GM15510 (cell line): Measurements from ENCODE around the gene AKR1D1.

Source experiments
- POLR2A ChIP-seq: IDR thresholded peaks from 3 replicates; pipeline ENCODE4 v1.6.1; 2011; ENCODE audit warnings: borderline replicate concordance; ENCODE audit not compliant: insufficient read length; ENCODE audit errors: extremely low read depth

Gene AKR1D1

DNA sequence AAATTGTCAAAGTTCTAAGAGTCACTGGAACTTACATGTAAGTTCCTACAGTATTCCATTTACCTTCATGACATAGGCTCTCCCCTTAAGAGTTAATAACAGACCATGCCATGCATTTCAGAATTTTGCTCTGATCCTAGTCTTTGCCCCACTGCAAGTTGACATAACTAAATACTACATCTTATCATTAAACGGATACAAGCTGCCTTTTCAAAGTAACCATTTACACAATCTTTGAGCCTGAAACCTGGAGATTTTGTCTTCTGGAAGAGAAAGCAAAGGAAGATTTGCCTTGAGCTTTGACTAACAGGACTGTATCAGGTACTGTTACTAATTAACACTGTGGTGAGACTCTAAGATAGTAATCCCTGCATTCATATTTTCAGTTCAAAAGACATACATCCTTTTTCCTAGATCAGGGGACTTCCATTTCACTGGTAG is 9.3 kb upstream of the AKR1D1 start:
- TF ChIP-seq POLR2A = no peak

DNA sequence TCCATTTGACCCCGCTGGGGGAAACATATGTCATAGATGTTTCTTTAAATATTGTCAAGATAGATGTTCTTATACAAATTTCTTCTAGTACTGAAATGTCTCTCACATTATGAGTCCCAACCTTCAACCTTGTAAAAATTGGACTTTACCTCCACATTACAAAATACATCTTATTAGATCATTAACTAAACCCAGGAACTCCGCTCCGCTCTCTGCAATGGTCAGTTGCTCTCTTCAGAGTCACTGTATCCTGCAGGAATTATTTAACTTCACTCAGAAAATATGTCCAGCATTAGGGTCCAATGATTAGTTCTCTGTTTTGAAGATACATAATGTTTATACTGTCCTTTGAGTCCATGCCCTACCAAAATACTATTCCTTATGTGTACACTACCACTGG is 8.5 kb upstream of the AKR1D1 start:
- TF ChIP-seq POLR2A = no peak

DNA sequence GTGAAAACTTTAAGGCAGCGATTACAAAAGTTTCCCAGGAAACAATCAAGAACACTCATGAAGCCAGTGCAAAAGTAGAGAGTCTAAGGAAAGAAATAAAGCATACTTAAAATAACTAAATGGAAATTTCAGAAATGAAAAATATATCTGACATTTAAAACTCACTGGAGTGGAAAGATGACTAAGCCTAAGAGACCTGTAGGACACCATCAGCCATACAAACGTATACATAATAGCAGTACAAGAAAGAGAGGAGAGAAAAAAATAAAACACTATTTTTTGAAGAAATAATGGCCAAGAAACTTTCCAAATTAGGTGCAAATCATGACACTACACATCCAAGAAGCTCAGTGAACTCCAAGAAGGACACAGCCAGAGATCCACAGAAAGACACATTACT is 5.4 kb upstream of the AKR1D1 start:
- no peak for TF ChIP-seq POLR2A

DNA sequence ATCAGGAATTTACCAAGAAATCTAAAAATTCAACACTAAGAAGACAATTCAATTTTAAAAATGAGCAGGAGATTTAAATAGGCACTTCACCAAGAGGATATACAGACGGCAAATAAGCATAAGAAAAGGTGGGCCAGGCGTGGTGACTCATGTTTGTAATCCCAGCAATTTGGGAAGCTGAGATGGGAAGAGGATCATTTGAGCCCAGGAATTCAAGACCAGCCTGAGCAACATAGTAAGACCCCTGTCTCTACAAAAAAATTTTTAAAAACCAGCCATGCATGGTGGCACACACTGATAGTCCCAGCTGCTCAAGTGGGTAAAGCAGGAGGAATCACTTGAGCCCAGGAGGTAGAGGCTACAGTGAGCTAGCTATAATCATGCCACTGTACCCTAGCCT is 3.5 kb upstream of the AKR1D1 start:
- no peak for TF ChIP-seq POLR2A

DNA sequence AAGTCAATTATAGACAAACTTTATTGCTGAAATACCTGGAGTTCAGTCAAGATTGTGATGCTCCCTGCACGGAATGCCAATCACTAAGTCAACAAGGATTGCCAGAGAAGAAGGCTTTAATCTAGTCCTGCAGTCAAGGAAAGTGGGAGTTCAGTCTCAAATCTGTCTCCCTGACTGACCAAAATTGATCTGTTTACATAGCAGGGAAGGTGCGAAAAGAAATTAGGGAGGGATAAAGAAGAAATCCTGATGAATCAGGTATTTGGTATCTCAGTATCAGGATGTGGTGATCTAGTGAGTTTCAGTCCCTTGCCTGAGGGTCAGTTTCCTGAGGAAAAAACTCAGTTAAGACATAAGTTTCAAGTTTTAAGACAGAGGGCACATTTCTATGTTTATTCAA is 2.1 kb upstream of the AKR1D1 start:
- no peak for TF ChIP-seq POLR2A

DNA sequence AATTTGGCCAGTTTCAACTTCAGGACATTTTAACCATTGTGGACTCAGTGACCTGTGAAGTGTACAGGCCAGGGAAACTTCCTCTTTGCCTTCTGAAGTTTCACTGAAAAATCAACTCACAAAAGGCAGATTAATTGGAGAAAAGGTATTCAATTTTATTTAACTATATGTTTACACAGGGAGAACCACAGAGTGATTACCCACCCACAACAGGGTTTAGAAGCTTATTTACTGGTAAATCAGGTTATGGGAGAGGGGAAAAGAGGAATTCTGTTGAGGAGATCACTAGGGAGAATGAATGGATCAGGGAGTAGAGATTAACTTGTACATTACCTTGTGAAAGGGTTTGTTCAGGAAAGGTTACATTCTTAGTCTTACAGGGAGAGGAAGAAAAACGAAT is 1.7 kb upstream of the AKR1D1 start:
- no peak for TF ChIP-seq POLR2A

DNA sequence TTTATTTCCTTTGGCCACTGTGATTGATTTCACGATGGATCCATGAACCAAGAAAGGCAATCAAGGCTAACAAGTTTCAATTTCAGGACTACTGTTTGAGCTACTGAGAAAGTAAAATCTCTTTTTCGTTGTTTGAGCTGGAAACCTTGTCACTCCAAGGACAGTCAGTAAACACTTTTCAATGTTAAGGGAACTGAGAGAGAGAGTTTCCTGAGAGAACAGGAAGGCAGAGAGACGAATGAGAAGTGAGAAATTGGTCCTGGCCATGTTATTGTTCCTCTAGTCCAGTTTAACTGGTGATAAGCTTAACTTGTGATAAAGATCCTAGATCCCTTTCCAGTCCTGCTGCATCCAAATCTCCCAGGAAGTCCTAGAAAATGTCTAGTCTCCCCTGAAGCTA is 909 bp upstream of the AKR1D1 start:
- TF ChIP-seq POLR2A = no peak

DNA sequence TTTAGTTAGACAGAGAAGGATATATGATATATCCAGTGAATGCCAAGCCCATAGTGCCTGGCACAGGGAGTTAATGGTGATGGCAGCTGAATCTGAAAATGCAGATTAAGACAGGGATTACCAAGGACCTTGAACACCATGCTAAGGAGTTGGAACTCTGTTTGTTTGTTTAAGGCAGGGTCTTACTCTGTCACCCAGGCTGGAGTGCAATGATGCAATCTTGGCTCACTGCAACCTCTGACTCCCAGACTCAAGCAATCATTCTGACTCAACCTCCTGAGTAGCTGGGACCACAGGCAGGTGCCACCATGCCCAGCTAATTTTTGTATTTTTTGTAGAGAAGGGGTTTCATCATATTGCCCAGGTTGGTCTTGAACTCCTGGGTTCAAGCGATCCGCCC is 1.6 kb downstream of the AKR1D1 start:
- no peak for TF ChIP-seq POLR2A

DNA sequence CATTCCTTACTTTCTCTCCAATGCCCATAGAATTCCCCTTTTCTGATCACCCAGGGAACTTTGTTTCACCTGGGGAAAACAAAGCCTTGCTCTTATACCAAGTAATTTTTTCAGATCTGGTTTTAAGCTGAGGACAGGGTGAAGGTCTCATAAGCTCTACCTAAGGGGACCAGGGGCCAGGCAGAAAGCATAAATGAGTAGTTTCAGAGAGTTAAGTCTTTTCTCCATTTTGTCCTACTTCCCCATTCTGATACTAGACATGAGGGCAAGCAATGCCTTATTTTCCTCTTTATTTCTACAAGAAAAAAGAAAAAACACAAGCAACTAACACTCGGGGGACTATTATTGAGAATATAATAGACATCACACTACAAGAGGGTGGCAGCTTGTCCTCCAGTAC is 2.9 kb downstream of the AKR1D1 start:
- TF ChIP-seq POLR2A = no peak

DNA sequence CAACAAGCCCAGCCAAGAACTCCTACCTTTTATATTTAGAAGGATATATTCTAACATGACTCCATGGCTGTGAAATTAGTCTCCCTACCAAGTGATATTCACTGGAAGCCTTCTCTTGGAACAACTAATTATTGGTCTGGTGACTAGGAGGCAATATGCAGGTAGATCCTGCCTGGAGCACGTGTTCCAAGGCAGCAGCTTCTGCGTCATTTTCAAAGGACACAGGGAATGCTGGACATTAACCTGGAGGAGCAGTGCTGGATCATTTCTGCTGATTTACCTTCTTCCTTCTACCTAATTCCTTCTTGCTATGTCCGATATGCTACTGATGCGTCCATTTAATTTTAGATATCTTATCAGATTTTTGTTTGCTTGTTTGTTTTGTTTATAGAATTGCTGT is 5.6 kb downstream of the AKR1D1 start:
- TF ChIP-seq POLR2A = no peak

DNA sequence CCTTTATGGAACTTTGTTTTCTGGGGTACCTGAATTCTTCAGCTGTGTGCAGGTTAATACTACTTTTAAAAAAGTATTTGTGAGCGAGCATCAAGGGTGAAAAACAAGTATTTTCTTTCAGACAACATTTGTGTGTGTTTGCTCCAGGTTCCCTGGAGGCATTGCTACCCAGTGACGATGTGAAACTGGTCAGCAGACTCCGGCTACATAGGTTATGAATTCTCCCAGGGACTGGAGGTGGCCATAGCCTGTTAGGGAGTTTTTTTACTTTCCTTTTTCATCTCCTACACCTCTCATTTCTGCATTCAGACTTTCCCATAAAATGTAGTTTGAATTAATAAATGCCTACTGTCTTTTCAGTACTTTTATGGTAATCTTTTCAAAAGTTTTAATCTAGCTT is 7.6 kb downstream of the AKR1D1 start:
- no peak for TF ChIP-seq POLR2A

DNA sequence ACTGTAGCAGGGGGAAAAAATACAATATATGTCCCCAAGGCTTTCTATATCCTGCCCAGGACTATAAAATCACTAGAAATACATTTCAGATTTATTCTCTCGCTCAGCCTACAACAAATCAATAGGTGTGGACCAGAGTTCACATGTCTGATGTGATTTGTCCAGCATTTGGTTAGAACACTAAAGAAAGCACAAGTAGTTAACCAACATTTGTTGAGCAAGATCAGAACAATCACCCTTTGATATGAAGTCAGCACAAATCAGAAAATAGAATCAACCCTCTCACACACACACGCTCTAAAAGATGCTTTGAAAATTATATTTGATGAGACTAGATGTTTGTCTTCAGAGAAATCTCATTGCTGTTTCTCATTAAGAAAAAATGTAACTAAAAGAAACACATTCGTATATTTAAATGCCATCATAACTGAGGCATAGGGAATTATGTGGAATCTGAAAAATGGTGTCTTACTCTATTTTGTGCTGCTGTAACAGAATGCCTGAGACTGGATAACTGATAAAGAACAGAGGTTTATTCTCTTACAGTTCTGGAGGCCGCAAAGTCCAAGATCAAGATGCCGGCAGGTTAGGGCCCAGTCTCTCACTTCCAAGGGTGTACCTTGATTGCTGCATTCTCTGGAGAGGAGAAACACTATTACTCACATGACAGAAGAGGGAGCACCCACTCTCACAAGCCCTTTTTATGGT is 10.5 kb downstream of the AKR1D1 start:
- no peak for TF ChIP-seq POLR2A

DNA sequence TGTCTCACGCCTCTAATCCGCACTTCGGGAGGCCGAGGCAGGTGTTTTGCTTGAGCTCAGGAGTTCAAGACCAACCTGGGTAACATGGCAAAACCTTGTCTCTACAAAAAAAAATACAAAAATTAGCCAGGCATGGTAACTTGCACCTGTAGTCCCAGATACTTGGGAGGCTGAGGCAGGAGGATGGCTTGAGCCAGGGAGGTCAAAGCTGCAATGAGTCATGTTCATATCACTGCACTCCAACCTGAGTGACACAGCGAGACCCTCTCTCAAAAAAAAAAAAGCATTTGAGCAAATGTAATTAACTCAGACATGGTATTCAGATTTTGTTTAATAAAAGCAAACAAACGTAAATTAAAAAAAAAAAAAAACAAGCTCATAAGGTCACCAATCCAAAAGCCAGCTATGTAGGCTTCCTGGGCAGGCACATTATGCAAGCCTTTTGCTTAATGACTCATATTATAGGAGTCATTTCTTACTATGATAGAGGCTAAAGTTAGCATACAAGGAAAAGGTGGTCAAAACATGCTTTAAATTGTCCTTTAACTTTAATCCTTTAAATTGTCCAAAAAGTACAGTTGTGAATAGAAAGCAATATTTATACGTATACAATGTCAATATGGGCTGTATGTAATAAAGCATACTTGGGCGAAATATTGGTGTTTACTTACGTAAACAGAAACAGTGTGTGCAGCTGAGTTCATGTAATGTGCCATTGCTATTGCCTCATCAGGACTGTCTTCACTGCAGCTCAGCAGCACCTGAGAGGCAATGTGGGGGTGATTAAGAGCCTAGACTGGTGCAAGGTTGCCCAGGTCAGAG is 13.0 kb downstream of the AKR1D1 start:
- TF ChIP-seq POLR2A = no peak

DNA sequence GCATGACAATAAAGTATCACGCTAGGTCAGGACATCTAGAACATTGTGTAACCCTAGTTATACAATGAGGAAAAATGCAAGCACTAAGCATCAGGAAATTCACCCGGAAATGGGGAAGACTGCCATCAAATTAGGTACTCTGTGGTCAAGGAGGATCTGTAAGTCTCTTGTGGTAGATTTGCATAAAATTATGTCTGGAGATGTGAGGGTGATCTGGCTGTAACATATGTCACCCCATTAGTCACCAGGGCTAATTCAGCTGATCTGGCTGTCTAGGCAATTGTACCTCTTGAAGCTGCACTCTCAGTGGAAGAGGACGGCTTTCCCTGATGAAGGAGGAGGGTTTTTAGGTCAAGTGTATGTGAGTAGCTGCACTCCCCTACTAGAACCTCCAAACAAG is 14.8 kb downstream of the AKR1D1 start:
- no peak for TF ChIP-seq POLR2A

DNA sequence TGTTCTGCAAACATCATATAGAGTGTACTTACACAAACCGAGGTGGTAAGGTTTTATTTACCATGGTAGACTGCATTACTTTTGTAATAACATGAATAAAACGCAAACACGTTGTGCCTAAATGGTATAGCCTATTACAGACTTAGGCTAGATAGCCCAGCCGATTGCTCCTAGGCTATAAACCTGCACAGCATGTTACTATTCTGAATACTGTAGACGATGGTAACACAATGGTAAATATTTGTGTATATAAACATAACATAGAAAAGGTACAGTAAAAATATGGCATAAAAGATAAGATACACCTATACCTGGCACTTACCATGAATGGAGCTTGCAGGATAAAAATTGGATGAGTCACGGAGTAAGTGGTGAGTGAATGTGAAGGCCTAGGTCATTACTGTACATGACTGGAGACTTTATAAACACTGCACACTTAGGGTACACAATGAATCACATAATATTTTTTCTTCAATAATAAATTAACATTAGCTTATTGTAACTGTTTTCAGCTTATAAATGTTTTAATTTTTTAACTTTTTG is 16.3 kb downstream of the AKR1D1 start:
- TF ChIP-seq POLR2A = no peak
